Astrocyte of the spinal cord (primary cell): ENCODE results near the gene CXCR6.

Experiments
- DNase-seq: peaks from one replicate; pipeline ENCODE4 v3.0.0; 2011; ENCODE audit warnings: low read depth, low spot score
- H3K4me3 ChIP-seq: 2 replicates; pipeline ENCODE4 v1.5.1; 2011; ENCODE audit warnings: low read depth, mild to moderate bottlenecking, low read length, moderate library complexity
- in situ Hi-C: cut with HindIII; loops from 2 replicates; pipeline ENCODE4 v1.10.0; 2017; ENCODE audit warnings: low sequenced_read_pairs
- TF ChIP-seq, protein P1 (sequence below): IDR thresholded peaks from 2 replicates; pipeline ENCODE4 v1.5.1; 2012; ENCODE audit warnings: low read depth, mild to moderate bottlenecking, low read length, inconsistent platforms

The CXCR6 gene

DNA sequence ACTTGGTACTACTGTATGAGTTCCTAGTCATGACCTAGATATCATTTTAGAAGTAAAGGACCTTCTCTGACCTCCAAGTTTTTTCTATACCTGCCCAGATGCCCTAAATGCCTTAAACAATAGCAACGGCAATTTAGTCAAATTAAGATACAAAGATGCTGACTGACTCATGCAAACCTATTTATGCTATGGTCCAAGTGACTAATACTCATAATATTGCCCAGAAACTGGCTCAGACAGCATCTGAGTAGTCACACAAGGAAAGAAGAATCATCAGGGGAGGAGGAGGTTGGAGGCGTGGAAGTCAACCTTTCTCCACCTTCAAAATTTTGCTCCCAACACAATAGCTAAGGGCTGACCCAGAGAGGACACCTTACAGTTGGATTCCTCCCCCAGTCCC, 45.5 kb downstream of the CXCR6 start:
- in situ Hi-C loops, result no loop called here
- DNase-seq, result peak; percentile 84
- TF ChIP-seq, protein P1, sequence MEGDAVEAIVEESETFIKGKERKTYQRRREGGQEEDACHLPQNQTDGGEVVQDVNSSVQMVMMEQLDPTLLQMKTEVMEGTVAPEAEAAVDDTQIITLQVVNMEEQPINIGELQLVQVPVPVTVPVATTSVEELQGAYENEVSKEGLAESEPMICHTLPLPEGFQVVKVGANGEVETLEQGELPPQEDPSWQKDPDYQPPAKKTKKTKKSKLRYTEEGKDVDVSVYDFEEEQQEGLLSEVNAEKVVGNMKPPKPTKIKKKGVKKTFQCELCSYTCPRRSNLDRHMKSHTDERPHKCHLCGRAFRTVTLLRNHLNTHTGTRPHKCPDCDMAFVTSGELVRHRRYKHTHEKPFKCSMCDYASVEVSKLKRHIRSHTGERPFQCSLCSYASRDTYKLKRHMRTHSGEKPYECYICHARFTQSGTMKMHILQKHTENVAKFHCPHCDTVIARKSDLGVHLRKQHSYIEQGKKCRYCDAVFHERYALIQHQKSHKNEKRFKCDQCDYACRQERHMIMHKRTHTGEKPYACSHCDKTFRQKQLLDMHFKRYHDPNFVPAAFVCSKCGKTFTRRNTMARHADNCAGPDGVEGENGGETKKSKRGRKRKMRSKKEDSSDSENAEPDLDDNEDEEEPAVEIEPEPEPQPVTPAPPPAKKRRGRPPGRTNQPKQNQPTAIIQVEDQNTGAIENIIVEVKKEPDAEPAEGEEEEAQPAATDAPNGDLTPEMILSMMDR, result no peak
- no peak overlapping the region for H3K4me3 ChIP-seq

DNA sequence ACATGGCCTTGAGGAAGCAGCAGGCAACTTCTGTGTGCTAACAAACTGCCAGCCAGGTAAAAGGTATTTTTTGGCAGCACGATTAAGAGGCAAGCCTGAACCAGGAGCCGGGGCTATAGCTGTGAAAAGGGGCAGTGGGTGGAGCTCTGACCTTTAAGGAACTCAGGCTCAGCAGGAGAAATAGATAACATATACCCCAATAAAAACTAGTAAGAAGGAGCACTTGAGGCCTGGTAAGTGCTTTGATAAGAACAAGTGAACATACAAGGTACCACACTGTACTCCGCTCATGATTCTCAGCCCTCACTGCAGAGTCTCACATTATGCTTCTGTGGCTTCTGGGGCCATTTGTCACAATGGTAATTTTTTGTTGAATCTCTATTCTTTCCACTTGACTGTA, 46.9 kb downstream of the CXCR6 start:
- no peak for DNase-seq
- in situ Hi-C loops, result no loop called here
- H3K4me3 ChIP-seq, result no peak overlapping the region
- TF ChIP-seq, protein P1, result no peak

DNA sequence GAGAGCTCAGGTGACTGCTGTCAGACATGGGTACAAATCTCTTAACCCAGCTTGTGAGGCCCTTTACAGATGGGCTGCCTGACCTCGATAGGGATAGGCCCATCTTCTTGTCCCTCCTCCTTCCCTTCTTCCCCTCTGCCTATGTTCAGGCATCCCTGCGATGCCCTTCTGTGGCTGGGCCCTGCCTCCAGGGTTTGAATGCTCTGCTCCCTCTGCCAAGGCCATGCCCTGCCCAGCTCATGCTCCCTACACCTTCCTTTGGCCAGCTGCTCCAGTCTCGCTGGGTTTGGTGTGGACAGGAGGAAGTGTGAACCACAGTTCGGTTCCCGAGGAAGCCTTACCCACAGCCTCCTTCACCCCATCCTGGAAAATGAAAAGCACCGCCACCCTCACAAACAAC, 48.1 kb downstream of the CXCR6 start:
- no peak for DNase-seq
- no peak overlapping the region for H3K4me3 ChIP-seq
- in situ Hi-C loops, result no loop called here
- TF ChIP-seq, protein P1, result no peak

DNA sequence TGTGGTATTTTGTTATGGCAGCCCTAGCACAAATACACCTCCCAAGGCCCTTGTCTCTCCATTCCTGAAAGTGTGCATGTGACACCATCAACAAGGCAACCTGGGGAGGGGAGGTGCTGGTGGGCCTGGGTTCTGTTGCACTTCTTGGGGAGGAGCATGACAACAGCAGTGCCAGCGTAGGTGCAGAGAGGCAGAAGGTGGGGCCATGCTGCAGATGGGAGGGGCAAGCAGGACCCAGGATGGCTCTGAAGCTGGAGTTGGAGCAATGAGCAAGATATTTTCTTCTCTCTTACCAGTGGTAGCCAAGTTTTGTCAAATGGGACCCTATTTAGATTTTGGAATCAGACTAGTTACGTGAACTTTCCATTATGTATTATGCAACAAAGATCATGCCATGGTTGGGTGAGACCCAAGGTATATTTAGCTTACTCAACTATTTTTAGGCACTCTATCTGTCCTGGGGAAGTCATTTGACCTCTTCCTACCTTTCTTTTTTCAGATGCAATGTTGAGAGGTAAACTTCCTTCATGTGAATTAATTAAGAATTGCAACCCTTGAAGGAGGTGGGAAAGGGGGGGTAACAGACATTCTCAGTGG, 49.0 kb downstream of the CXCR6 start:
- TF ChIP-seq, protein P1, result no peak
- no peak for DNase-seq
- in situ Hi-C loops, result no loop called here
- no peak overlapping the region for H3K4me3 ChIP-seq

DNA sequence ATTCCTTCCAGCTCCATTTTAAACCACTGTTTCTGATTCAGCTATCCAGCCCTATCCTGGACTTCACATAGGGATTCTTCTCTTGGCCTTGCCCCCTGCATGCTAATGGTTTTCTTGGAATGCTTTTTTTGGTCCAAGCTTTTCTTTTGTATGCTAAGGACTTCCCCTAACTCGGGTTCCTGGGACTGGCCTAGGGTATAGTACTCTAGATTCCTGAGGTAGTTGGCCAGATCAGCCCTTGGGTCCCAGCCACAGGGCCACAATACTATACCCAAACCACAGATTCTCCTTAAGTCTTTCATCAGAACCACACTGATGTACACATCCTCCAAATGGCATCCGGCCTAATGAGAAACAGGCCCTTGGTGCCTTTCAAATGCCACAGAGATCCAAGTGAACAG, 49.6 kb downstream of the CXCR6 start:
- peak; percentile 92 for DNase-seq
- in situ Hi-C loops, result no loop called here
- TF ChIP-seq, protein P1, result no peak
- no peak overlapping the region for H3K4me3 ChIP-seq

DNA sequence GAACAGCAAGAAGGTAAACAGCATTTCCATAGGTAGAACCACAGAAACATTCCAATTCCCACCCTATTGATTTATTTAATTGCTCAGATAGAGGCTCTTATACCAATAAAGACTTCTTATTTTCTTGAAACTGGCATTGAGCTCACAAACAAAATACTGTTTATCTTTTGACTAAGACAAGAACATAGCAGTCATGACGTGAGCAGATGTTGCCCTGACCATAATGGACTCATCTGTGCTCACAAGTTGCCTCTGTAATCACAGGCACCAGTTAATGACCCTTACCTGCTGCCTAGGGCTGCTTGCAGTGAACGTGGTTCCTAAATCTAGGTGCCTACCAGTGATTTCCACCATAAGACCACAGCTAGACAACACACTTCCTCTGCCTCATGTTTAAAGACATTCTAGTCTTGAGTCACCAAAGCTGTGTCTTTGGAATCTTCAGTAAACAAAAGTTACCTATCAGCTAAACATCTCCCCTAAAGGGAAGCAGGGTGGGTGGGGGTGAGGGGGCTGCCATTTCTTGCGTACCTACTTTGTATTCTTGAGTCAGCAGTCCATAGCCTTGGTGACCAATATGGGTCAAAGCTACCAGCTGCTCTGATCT, 50.3 kb downstream of the CXCR6 start:
- TF ChIP-seq, protein P1, result no peak
- H3K4me3 ChIP-seq, result no peak overlapping the region
- no peak for DNase-seq
- in situ Hi-C loops, result no loop called here
